B cell (primary cell): Measurements from ENCODE around the gene CRK. TPM values are rescaled to one million over a fixed set of nuclear protein-coding genes. Genes with fewer than 3 reads are reported as not detected.

Source experiments
- ATAC-seq: fragments of 200-7000 bp; cut with Tn5 transposase; one replicate; pipeline ENCODE4 v1.10.0; 2021; ENCODE audit warnings: low read depth, mild to moderate bottlenecking, moderate number of reproducible peaks, moderate library complexity
- CTCF ChIA-PET: fragments of 350-600 bp; sonication (Branson Sonifier 250); formaldehyde crosslinking; loops from one replicate; lab custom pipeline; 2021; ENCODE audit warnings: antibody characterized with exemption, inconsistent platforms; lab: Charles Lee
- POLR2A ChIA-PET: fragments of 350-600 bp; sonication (Branson Sonifier 250); formaldehyde crosslinking; loops from one replicate; lab custom pipeline; 2021; ENCODE audit warnings: antibody characterized with exemption; lab: Charles Lee
- DNase-seq: peaks from one replicate; pipeline ENCODE4 v3.0.0; 2013
- H2AFZ ChIP-seq: 2 replicates; pipeline ENCODE4 v1.6.1; 2012; ENCODE audit warnings: mild to moderate bottlenecking, low read depth, low read length; ENCODE audit not compliant: insufficient read depth, poor library complexity, severe bottlenecking
- H3K27ac ChIP-seq, 2 donors: 1 replicate in 1 of 2; 2 replicates in 1 of 2; pipeline ENCODE4 v1.5.1; 2012 to 2013; ENCODE audit warnings: low read length in 2 of 2, mild to moderate bottlenecking in 2 of 2, moderate library complexity in 1 of 2
- H3K27me3 ChIP-seq, 4 experiments: fragments of 200-600 bp in 1 of 4; sonication (generic) in 1 of 4; replicated peaks in 1 of 4; 1 replicate in 2 of 4; 2 replicates in 2 of 4; pipeline versions ENCODE4 v1.6.1 to v1.7.0; 2013 to 2016; ENCODE audit warnings: low read length in 3 of 4, mild to moderate bottlenecking in 2 of 4, mixed read lengths in 1 of 4, moderate library complexity in 1 of 4; ENCODE audit not compliant: insufficient read depth in 4 of 4, control insufficient read depth in 3 of 4; ENCODE audit errors: control extremely low read depth in 1 of 4
- H3K36me3 ChIP-seq, 2 experiments: replicated peaks in 1 of 2; 1 replicate in 1 of 2; 2 replicates in 1 of 2; pipeline versions ENCODE4 v1.6.1 to v1.7.1; 2013; ENCODE audit warnings: low read length in 1 of 2; ENCODE audit not compliant: insufficient read depth in 2 of 2, control insufficient read depth in 1 of 2; ENCODE audit errors: control extremely low read depth in 1 of 2, extremely low read depth in 1 of 2
- H3K4me1 ChIP-seq, 2 donors: fragments of 200-600 bp in 1 of 2; sonication (generic) in 1 of 2; 1 replicate in 1 of 2; 2 replicates in 1 of 2; pipeline versions ENCODE4 v1.5.1 to v1.6.1; 2013 to 2017; ENCODE audit warnings: low read length in 2 of 2; ENCODE audit not compliant: control insufficient read depth in 2 of 2, insufficient read depth in 2 of 2
- H3K4me2 ChIP-seq: replicated peaks from 2 replicates; pipeline ENCODE3; 2012; ENCODE audit warnings: mild to moderate bottlenecking, low read depth, low read length; ENCODE audit not compliant: poor library complexity, severe bottlenecking
- H3K4me3 ChIP-seq, 5 experiments: fragments of 200-600 bp in 1 of 5; sonication (generic) in 1 of 5; 1 replicate in 3 of 5; 2 replicates in 2 of 5; pipeline versions ENCODE4 v1.5.1 to v1.7.0; 2011 to 2016; ENCODE audit warnings: low read length in 4 of 5, mild to moderate bottlenecking in 4 of 5, low read depth in 2 of 5, control low read depth in 1 of 5, moderate library complexity in 1 of 5; ENCODE audit not compliant: insufficient read depth in 1 of 5; ENCODE audit errors: control extremely low read depth in 1 of 5, extremely low read depth in 1 of 5
- H3K79me2 ChIP-seq: fragments of 200-600 bp; sonication (generic); one replicate; pipeline ENCODE4 v1.6.0; 2016; ENCODE audit warnings: low read length; ENCODE audit not compliant: control insufficient read depth, insufficient read depth
- H3K9ac ChIP-seq: fragments of 200-600 bp; sonication (generic); 2 replicates; pipeline ENCODE4 v1.6.1; 2017; ENCODE audit warnings: mild to moderate bottlenecking, low read length, moderate library complexity
- H3K9me3 ChIP-seq, 3 donors: one replicate each; pipeline versions ENCODE4 v1.6.1 to v1.7.1; 2013; ENCODE audit warnings: low read length in 2 of 3; ENCODE audit not compliant: control insufficient read depth in 2 of 3, insufficient read depth in 1 of 3; ENCODE audit errors: control extremely low read depth in 1 of 3
- H4K20me1 ChIP-seq: 2 replicates; pipeline ENCODE4 v1.6.0; 2012; ENCODE audit warnings: mild to moderate bottlenecking, low read length; ENCODE audit not compliant: insufficient read depth, control insufficient read depth, poor library complexity, severe bottlenecking
- H3K27ac Mint-ChIP-seq: one replicate; pipeline ENCODE4 v1.8.0; 2021; ENCODE audit warnings: mixed read lengths
- H3K27me3 Mint-ChIP-seq: one replicate; pipeline ENCODE4 v1.8.0; 2021; ENCODE audit warnings: mixed read lengths
- H3K4me1 Mint-ChIP-seq: one replicate; pipeline ENCODE4 v1.8.0; 2021; ENCODE audit warnings: mixed read lengths
- H3K4me3 Mint-ChIP-seq: one replicate; pipeline ENCODE4 v1.8.0; 2021; ENCODE audit warnings: mixed read lengths
- H3K9me3 Mint-ChIP-seq: one replicate; pipeline ENCODE4 v1.8.0; 2022; ENCODE audit warnings: mixed read lengths; ENCODE audit not compliant: insufficient read depth
- CTCF ChIP-seq: fragments of 200-600 bp; IDR thresholded peaks from one replicate; pipeline ENCODE4 v1.8.0; 2022; ENCODE audit warnings: antibody characterized with exemption, mild to moderate bottlenecking
- EZH2 ChIP-seq: IDR thresholded peaks from 2 replicates; pipeline ENCODE4 v1.6.1; 2012; ENCODE audit warnings: borderline replicate concordance, low read depth, mild to moderate bottlenecking, moderate library complexity, low read length; ENCODE audit not compliant: insufficient read depth, poor library complexity, severe bottlenecking
- WGBS: methylation state at CpG from one replicate; pipeline ENCODE4 v1.1.5; 2013; ENCODE audit warnings: missing lambda C conversion rate; ENCODE audit not compliant: insufficient coverage; 5-methylcytosine and 5-hydroxymethylcytosine counted together
- intact Hi-C: fragments of 100-400 bp; cut with micrococcal nuclease; formaldehyde crosslinking; loops from one replicate; pipeline ENCODE4 v1.10.0; 2022
- polyA plus RNA-seq: library from polyadenylated mRNA; depleted of rRNA; stranded (reverse); fragments of >200 nt; gene quantifications from 2 replicates; pipeline ENCODE4 v1.2.3, GENCODE V29; 2012
- total RNA-seq, 2 donors: library from RNA; stranded (reverse); fragments of 120-200 nt in 1 of 2; gene quantifications; 1 replicate in 1 of 2; 2 replicates in 1 of 2; pipeline versions ENCODE4 v1.2.3 to v1.2.4, GENCODE V29; 2013 to 2022

CRK gene
- total and polyA plus RNA-seq, 2 donors (not counting 1 experiment from before 2014, with no cell fraction given) = 8.2 to 36.4 TPM

- WGBS = under 1% methylated on average over 33 of the region's 41 CpGs
- Histone ChIP-seq H3K9ac (peak overlapping the region; percentile 81), H3K27me3 (no peaks in the 10 kb centered on the region), H3K27ac (peak overlapping the region; percentile 84 to 94), H3K4me1 (peaks cover 26 to 40% of the 10 kb centered on the region in 2 donors), H3K9me3 (peaks cover 0 to 4% (median 0%) of the 10 kb centered on the region in 3 donors), H3K4me2 (peak overlapping the region; percentile 88), H3K4me3 (peak overlapping the region; percentile 75 to 94 (median 85)), H3K36me3 (peaks cover 3% of the 10 kb centered on the region in 2 experiments), H3K79me2 (peaks cover 65% of the 10 kb centered on the region), H4K20me1 (peaks cover 45% of the 10 kb centered on the region), H2AFZ (peak overlapping the region; percentile 75)
- H3K27ac Mint-ChIP-seq = peak overlapping the region; percentile 99
- H3K27me3 Mint-ChIP-seq = no peaks in the 10 kb centered on the region
- DNase-seq (no peak), ATAC-seq (peak; percentile 46)
- TF ChIP-seq CTCF (no peak), EZH2 (no peak)
- no peaks in the 10 kb centered on the region for H3K9me3 Mint-ChIP-seq
- POLR2A ChIA-PET = interaction anchor here (0.6 to 2.1 kb wide), 11 partner anchors 8 to 318 kb away, joined by 3 to 18 read pairs (median 6); partner anchors contain the start of gene INPP5K
- intact Hi-C loops = loop anchor here (1.0 to 2.0 kb wide), 2 partner anchors 34 to 86 kb away; no protein-coding TSS in a partner anchor
- H3K4me1 Mint-ChIP-seq = peaks cover 37% of the 10 kb centered on the region
- H3K4me3 Mint-ChIP-seq = peak overlapping the region; percentile 100
- CTCF ChIA-PET = interaction anchor here (2.2 to 2.6 kb wide), 2 partner anchors 34 to 117 kb away, joined by 14 to 18 read pairs; partner anchors contain the start of gene INPP5K
Measured at GRCh38 chr17:1398931-1399678, 56.9 kb downstream of the CRK start.
